ENCODE results near the gene AUTS2. TPM values are rescaled to one million over a fixed set of nuclear protein-coding genes. Genes with fewer than 3 reads are reported as not detected.
A peak's percentile ranks its signal among the peaks of the same experiment; 100 is the strongest.

Gene AUTS2
- total RNA-seq, 1 experiment from 2014 or later, result 2.2 TPM

- no peaks in the 10 kb centered on the region for H3K9me3 ChIP-seq
- H3K4me3 ChIP-seq, result no peak overlapping the region
- no peaks in the 10 kb centered on the region for H3K36me3 ChIP-seq
- no peak for DNase-seq
- no peaks in the 10 kb centered on the region for H3K27me3 ChIP-seq
Measured at GRCh38 chr7:70066844-70067243, 468.6 kb downstream of the AUTS2 start.

- Histone ChIP-seq H3K27me3 (no peaks in the 10 kb centered on the region), H3K4me3 (no peak overlapping the region), H3K9me3 (no peaks in the 10 kb centered on the region), H3K36me3 (no peaks in the 10 kb centered on the region)
- no peak for DNase-seq
Measured at GRCh38 chr7:70068531-70068930, 470.3 kb downstream of the AUTS2 start.

GRCh38 chr7:70069977-70070376 is 471.7 kb downstream of the AUTS2 start:
- no peaks in the 10 kb centered on the region for H3K36me3 ChIP-seq
- no peaks in the 10 kb centered on the region for H3K27me3 ChIP-seq
- DNase-seq, result no peak
- no peaks in the 10 kb centered on the region for H3K9me3 ChIP-seq
- H3K4me3 ChIP-seq, result no peak overlapping the region

- DNase-seq, result no peak
- Histone ChIP-seq H3K9me3 (no peaks in the 10 kb centered on the region), H3K4me3 (no peak overlapping the region), H3K27me3 (no peaks in the 10 kb centered on the region), H3K36me3 (no peaks in the 10 kb centered on the region)
Measured at GRCh38 chr7:70071766-70072165, 473.5 kb downstream of the AUTS2 start.

GRCh38 chr7:70072220-70072619 is 473.9 kb downstream of the AUTS2 start:
- Histone ChIP-seq H3K27me3 (no peaks in the 10 kb centered on the region), H3K9me3 (no peaks in the 10 kb centered on the region), H3K4me3 (no peak overlapping the region), H3K36me3 (no peaks in the 10 kb centered on the region)
- DNase-seq, result no peak

- Histone ChIP-seq H3K9me3 (no peaks in the 10 kb centered on the region), H3K4me3 (no peak overlapping the region), H3K36me3 (no peaks in the 10 kb centered on the region), H3K27me3 (no peaks in the 10 kb centered on the region)
- no peak for DNase-seq
Measured at GRCh38 chr7:70076325-70076724, 478.1 kb downstream of the AUTS2 start.

GRCh38 chr7:70082099-70082611 is 483.9 kb downstream of the AUTS2 start:
- DNase-seq, result no peak
- H3K4me3 ChIP-seq, result no peak overlapping the region

GRCh38 chr7:70091362-70091761 is 493.1 kb downstream of the AUTS2 start:
- H3K27me3 ChIP-seq, result no peaks in the 10 kb centered on the region
- no peaks in the 10 kb centered on the region for H3K9me3 ChIP-seq
- H3K4me3 ChIP-seq, result no peak overlapping the region
- no peaks in the 10 kb centered on the region for H3K36me3 ChIP-seq
- no peak for DNase-seq

More at GRCh38 chr7:70082099-70082611, 483.9 kb downstream of the AUTS2 start:
- Histone ChIP-seq H3K9me3 (no peaks in the 10 kb centered on the region), H3K36me3 (no peaks in the 10 kb centered on the region), H3K27me3 (no peaks in the 10 kb centered on the region)

- peak; percentile 65 for DNase-seq
- H3K36me3 ChIP-seq, result no peaks in the 10 kb centered on the region
- no peak overlapping the region for H3K4me3 ChIP-seq
- no peaks in the 10 kb centered on the region for H3K9me3 ChIP-seq
- no peaks in the 10 kb centered on the region for H3K27me3 ChIP-seq
Measured at GRCh38 chr7:70092314-70093204, 494.3 kb downstream of the AUTS2 start.

- DNase-seq, result no peak
- no peaks in the 10 kb centered on the region for H3K36me3 ChIP-seq
- no peaks in the 10 kb centered on the region for H3K27me3 ChIP-seq
- no peak overlapping the region for H3K4me3 ChIP-seq
- no peaks in the 10 kb centered on the region for H3K9me3 ChIP-seq
Measured at GRCh38 chr7:70093205-70093904, 495.1 kb downstream of the AUTS2 start.

GRCh38 chr7:70094831-70095230 is 496.6 kb downstream of the AUTS2 start:
- Histone ChIP-seq H3K27me3 (no peaks in the 10 kb centered on the region), H3K4me3 (no peak overlapping the region), H3K36me3 (no peaks in the 10 kb centered on the region), H3K9me3 (no peaks in the 10 kb centered on the region)
- no peak for DNase-seq

- Histone ChIP-seq H3K4me3 (no peak overlapping the region), H3K27me3 (no peaks in the 10 kb centered on the region), H3K36me3 (no peaks in the 10 kb centered on the region), H3K9me3 (no peaks in the 10 kb centered on the region)
- no peak for DNase-seq
Measured at GRCh38 chr7:70097645-70098044, 499.4 kb downstream of the AUTS2 start.

- DNase-seq, result no peak
Measured at GRCh38 chr7:70098133-70098561, 499.9 kb downstream of the AUTS2 start.

GRCh38 chr7:70098905-70099672 is 500.8 kb downstream of the AUTS2 start:
- no peaks in the 10 kb centered on the region for H3K9me3 ChIP-seq
- no peak overlapping the region for H3K4me3 ChIP-seq
- H3K36me3 ChIP-seq, result no peaks in the 10 kb centered on the region
- H3K27me3 ChIP-seq, result no peaks in the 10 kb centered on the region
- no peak for DNase-seq

More at GRCh38 chr7:70098133-70098561, 499.9 kb downstream of the AUTS2 start:
- H3K27me3 ChIP-seq, result no peaks in the 10 kb centered on the region
- H3K36me3 ChIP-seq, result no peaks in the 10 kb centered on the region
- H3K9me3 ChIP-seq, result no peaks in the 10 kb centered on the region
- no peak overlapping the region for H3K4me3 ChIP-seq

- no peak for DNase-seq
- Histone ChIP-seq H3K4me3 (no peak overlapping the region), H3K36me3 (no peaks in the 10 kb centered on the region), H3K9me3 (no peaks in the 10 kb centered on the region), H3K27me3 (no peaks in the 10 kb centered on the region)
Measured at GRCh38 chr7:70104243-70104642, 506.0 kb downstream of the AUTS2 start.

GRCh38 chr7:70113078-70113477 is 514.8 kb downstream of the AUTS2 start:
- H3K4me3 ChIP-seq, result no peak overlapping the region
- H3K9me3 ChIP-seq, result no peaks in the 10 kb centered on the region
- no peaks in the 10 kb centered on the region for H3K27me3 ChIP-seq
- no peaks in the 10 kb centered on the region for H3K36me3 ChIP-seq
- DNase-seq, result no peak

GRCh38 chr7:70113536-70113935 is 515.3 kb downstream of the AUTS2 start:
- Histone ChIP-seq H3K36me3 (no peaks in the 10 kb centered on the region), H3K4me3 (no peak overlapping the region), H3K9me3 (no peaks in the 10 kb centered on the region), H3K27me3 (no peaks in the 10 kb centered on the region)
- DNase-seq, result no peak

All from MG63 (cell line).